GM19238 (cell line): Measurements from ENCODE around the gene MOG.
"Not testable (repeated sequence)": the region's sequence is repeated elsewhere in the genome, so short reads cannot be mapped to it uniquely, and the experiment has no call there.

Experiments
- DNase-seq: peaks from one replicate; pipeline ENCODE4 v3.0.0; 2011; ENCODE audit warnings: low spot score; ENCODE audit not compliant: insufficient read length

The MOG gene

GRCh38 chr6:29637247-29637646, 19.6 kb upstream of the MOG start:
- no peak for DNase-seq

GRCh38 chr6:29641430-29642148, 15.3 kb upstream of the MOG start:
- no peak for DNase-seq

GRCh38 chr6:29647927-29648642, 8.8 kb upstream of the MOG start:
- DNase-seq = no peak

GRCh38 chr6:29649701-29650673, 6.9 kb upstream of the MOG start:
- peak; percentile 93 for DNase-seq

GRCh38 chr6:29651413-29652197, 5.3 kb upstream of the MOG start:
- no peak for DNase-seq

GRCh38 chr6:29652198-29652584, 4.7 kb upstream of the MOG start:
- DNase-seq = no peak

GRCh38 chr6:29653452-29654038, 3.3 kb upstream of the MOG start:
- DNase-seq = peak; percentile 41

GRCh38 chr6:29655658-29656057, 1.2 kb upstream of the MOG start:
- DNase-seq = no peak

- DNase-seq = no peak
Observed at GRCh38 chr6:29656157-29656556, 735 bp upstream of the MOG start.

- DNase-seq = no peak
Observed at GRCh38 chr6:29661071-29661470, 4.2 kb downstream of the MOG start.

GRCh38 chr6:29661502-29662141, 4.7 kb downstream of the MOG start:
- not testable (repeated sequence) for DNase-seq

GRCh38 chr6:29663300-29664042, 6.6 kb downstream of the MOG start:
- DNase-seq = no peak

- no peak for DNase-seq
Observed at GRCh38 chr6:29665942-29666825, 9.3 kb downstream of the MOG start.

- DNase-seq = no peak
Observed at GRCh38 chr6:29666826-29667130, 9.9 kb downstream of the MOG start.

GRCh38 chr6:29667158-29667557, 10.3 kb downstream of the MOG start:
- no peak for DNase-seq

- DNase-seq = no peak
Observed at GRCh38 chr6:29671026-29671425, 14.1 kb downstream of the MOG start.

GRCh38 chr6:29672116-29672515, 15.2 kb downstream of the MOG start:
- not testable (repeated sequence) for DNase-seq

- DNase-seq = no peak
Observed at GRCh38 chr6:29673161-29673560, 16.3 kb downstream of the MOG start.

GRCh38 chr6:29674008-29674407, 17.1 kb downstream of the MOG start:
- no peak for DNase-seq
